NB4 (cell line): ENCODE data around the gene AGA.

Experiments used
- DNase-seq: peaks from one replicate; pipeline ENCODE4 v3.0.0; 2010; ENCODE audit warnings: low read depth
- H3K4me3 ChIP-seq: one replicate; pipeline ENCODE4 v1.5.1; 2011; ENCODE audit warnings: mild to moderate bottlenecking, low read depth, low read length, moderate library complexity
- MAX ChIP-seq: IDR thresholded peaks from 2 replicates; pipeline ENCODE4 v1.6.1; 2011; ENCODE audit warnings: low read depth, low read length
- MYC ChIP-seq: IDR thresholded peaks from 2 replicates; pipeline ENCODE4 v1.6.1; 2011; ENCODE audit warnings: low read depth, low read length
- POLR2A ChIP-seq: IDR thresholded peaks from 2 replicates; pipeline ENCODE4 v1.6.1; 2011; ENCODE audit warnings: mild to moderate bottlenecking; ENCODE audit not compliant: insufficient read length; ENCODE audit errors: extremely low read depth
- TF ChIP-seq, protein P1 (sequence below): IDR thresholded peaks from one replicate; pipeline ENCODE4 v1.5.1; 2012; ENCODE audit warnings: low read depth, low read length

AGA gene

DNA sequence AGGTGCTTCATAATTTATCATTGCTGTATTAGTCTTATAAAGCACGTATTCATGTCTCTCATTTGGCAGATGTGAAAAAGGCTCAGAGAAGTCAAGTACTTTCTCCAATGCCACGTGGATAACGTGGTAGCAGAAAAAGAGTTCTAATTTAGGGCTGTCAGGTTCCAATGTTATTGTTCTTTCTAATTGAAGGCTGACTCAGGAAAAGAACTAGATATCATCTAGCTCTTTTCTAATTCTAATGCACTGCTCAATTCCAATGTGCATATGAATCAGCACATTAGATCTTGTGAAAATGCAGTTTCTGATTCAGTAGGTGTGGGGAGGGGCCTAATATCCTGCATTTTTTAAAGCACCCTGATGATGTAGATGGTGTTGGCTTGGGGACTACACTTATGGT lies 22.8 kb downstream of the AGA start:
- DNase-seq: no peak
- TF ChIP-seq, protein P1, sequence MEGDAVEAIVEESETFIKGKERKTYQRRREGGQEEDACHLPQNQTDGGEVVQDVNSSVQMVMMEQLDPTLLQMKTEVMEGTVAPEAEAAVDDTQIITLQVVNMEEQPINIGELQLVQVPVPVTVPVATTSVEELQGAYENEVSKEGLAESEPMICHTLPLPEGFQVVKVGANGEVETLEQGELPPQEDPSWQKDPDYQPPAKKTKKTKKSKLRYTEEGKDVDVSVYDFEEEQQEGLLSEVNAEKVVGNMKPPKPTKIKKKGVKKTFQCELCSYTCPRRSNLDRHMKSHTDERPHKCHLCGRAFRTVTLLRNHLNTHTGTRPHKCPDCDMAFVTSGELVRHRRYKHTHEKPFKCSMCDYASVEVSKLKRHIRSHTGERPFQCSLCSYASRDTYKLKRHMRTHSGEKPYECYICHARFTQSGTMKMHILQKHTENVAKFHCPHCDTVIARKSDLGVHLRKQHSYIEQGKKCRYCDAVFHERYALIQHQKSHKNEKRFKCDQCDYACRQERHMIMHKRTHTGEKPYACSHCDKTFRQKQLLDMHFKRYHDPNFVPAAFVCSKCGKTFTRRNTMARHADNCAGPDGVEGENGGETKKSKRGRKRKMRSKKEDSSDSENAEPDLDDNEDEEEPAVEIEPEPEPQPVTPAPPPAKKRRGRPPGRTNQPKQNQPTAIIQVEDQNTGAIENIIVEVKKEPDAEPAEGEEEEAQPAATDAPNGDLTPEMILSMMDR: no peak
- TF ChIP-seq MAX (no peak), MYC (no peak), POLR2A (no peak)
- H3K4me3 ChIP-seq: no peak overlapping the region

DNA sequence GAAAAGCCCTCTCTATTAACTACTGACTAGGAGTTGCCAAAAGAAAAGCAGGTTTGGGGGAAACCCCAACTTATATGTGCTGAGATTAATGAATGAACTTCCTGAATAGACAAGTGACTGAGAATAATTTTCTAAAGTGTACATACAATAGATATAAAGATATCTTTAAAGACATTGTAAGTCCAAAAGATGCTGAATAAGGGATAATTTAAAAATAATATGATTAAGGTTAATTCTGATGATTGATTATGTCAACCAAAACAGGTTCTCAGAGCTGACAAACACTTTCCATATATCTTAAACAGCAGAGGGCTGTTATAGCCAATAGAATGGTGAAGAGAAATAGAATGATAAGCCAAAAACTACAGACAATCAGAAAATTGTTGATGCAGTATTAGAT lies 28.6 kb downstream of the AGA start:
- no peak for DNase-seq
- TF ChIP-seq MAX (no peak), MYC (no peak), POLR2A (no peak)
- TF ChIP-seq, protein P1: no peak
- H3K4me3 ChIP-seq: no peak overlapping the region

DNA sequence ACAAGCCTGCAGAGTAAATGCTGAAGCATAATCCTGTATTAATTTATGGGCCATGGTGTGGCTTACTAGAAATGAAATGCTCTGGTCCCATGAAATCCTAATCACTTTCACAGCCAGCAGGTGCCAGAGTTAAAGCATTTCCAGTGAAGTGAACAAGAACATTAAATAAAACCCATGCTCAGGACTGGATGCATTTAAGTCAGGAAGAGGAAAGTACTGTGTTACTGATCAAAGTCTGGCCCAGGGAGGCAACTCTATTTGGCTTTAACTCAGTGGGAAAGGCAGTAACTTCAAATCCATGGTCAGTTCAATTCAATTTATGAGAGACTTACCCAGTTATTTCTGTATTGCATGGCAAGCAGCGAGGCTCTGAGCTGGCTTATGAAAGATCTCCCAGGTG lies 29.2 kb downstream of the AGA start:
- no peak overlapping the region for H3K4me3 ChIP-seq
- DNase-seq: no peak
- TF ChIP-seq MYC: no peak

DNA sequence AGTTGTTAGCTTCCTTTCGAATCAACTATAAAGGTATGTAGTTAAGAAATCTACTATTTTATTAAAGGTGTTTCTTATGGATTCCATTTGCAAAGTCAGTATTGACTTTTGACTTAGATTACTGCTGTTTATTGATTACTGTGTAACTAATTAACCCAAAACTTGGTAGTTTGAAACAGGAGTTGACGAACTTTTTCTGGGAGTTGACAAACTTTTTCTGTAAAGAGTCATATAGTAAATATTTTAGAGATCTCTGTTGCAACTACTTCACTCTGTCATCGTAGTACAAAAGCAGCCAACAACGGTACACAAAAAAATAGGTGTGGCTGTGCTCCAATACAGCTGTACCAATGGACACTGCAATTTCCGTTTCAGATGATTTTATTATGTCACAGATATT lies 30.2 kb downstream of the AGA start:
- TF ChIP-seq MAX (no peak), MYC (no peak), POLR2A (no peak)
- TF ChIP-seq, protein P1: no peak
- DNase-seq: no peak
- no peak overlapping the region for H3K4me3 ChIP-seq

DNA sequence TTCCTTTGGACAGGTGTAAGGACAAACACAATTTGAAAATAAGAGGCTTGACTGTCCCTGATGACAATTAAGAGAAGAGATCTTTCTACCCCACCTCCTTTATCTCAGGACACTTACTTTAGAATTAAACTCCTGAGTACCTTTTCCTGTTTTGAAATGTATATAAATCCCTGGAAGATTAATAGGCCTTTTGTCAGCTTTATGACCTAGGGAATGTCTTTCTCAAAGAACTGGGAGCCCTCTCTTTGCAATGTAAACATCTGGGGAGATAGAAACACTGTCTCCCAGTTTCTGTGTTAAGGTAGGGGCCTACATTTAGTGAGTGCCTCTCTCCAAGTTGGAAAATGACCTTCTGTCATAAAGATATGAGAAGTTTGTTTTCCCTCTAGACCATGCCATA lies 31.7 kb downstream of the AGA start:
- TF ChIP-seq MYC: no peak
- TF ChIP-seq, protein P1: no peak
- TF ChIP-seq POLR2A: no peak
- no peak for TF ChIP-seq MAX
- DNase-seq: no peak
- no peak overlapping the region for H3K4me3 ChIP-seq

- no peak overlapping the region for H3K4me3 ChIP-seq
- no peak for DNase-seq
- TF ChIP-seq MAX (no peak), POLR2A (no peak), MYC (no peak)
- TF ChIP-seq, protein P1: no peak
Observed at GRCh38 chr4:177408023-177408422, 34.2 kb downstream of the AGA start.
